Stimulated activated CD4-positive, alpha-beta T cell treated with anti-CD3 and anti-CD28 coated beads, Interleukin-15, amount 100 ng/mL, for 24 hours (primary cell): ENCODE measurements around the gene PLK4.
"Not testable (repeated sequence)": the region's sequence is repeated elsewhere in the genome, so short reads cannot be mapped to it uniquely, and the experiment has no call there.

Experiments used
- DNase-seq: peaks from one replicate; pipeline ENCODE4 v3.0.0-alpha.2; 2020

Gene PLK4

DNA sequence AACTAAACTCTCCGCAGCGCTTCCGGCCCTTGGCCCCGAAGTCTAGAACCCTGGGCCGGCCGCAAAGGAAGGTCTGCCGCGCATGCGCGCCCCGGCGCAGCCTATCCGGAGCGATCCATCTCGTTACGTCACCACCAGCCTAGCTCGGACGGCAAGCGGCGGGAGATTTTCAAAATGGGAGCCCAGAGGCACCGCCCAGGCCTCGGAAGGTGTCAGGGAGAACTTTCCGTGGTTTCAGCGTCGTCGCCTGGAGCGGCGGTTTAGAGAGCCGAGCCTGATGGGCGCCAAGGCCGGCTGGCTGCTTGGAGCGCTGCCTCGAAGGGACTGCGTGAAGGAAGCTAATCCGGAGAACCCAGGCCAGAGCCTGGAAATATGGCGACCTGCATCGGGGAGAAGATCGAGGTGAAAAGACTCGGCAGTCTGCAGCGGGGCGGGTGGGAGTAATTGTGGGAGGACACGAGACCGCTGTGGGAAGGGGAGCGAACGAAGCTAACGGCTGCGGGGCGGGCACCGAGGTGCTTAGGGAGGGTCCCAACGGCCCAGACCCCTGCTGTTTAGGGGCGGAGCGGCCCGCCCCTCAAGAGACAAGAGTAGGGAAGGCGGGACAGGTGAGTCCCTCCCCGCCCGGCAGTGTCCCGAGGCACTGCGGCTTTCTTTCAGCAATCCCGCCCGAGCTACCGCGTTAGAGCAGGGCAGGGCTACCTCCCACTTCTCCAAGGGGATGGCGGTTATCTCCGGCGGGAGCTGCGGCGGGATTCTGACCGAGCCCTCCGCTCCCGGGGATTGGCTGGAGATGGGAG is at the start of gene PLK4:
PLK4 (plus strand) TSS at position 131 of the 800 bp plus-strand sequence; CDS start at position 373, 242 bp downstream.
- DNase-seq = peak; percentile 96

DNA sequence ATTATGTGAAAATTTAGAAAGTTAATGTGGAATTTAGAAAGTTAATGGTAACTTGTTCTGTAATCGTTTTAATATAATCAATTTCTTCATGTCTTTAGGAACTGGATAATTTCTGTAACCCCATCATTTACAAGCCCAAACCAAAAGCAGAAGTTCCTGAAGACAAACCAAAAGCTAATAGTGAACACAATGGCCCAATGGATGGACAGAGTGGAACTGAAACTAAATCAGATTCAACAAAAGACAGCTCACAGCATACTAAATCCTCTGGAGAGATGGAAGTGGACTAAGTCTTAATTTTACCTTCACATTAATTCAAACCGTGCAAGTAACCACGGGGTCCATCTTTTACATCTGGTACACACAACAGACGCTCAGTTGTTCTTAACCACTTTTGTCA is 48.1 kb upstream of the PLK4 start:
- DNase-seq = no peak

DNA sequence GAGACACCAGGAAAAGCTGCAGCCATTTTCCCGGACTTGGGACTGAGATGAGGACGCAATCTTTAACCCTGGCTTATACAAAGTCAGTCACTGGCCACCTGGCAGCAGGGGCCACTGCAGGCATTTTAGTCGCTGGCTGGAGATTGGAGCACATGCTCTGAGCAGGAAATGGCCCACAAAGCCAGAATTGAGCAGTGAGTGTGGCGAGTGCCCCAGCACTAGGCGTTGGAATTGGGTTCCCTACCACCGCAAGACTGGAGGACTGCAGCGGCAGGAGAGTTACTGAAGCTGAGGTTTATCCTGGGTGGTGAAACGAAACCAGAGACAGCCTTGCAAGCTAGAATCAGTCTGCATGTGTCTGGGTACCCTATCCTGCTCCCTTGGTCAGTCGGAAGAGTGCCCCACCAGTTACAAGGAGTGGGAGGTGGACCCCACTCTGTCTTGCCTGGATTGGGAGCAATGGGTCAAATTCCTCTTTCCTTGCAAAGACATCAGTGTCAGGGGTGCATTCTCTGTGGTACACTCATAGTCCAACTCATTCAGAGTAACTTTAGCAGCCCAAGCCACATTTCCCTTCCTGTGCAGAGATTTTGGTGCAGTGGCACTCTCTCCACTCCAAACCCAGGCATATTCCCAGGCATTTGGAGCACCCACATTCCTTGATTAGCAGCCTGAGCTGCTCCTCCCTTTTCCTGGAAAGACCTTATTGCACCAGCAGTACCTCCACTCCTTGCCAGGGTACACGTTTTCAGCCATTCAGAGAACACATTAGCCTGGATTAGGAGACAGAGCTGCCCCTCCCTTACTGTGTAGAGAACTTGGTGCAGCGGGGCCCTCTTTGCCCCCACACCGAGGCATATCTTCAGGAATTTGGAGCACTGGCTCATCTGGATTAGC is 36.7 kb upstream of the PLK4 start:
- no peak for DNase-seq

DNA sequence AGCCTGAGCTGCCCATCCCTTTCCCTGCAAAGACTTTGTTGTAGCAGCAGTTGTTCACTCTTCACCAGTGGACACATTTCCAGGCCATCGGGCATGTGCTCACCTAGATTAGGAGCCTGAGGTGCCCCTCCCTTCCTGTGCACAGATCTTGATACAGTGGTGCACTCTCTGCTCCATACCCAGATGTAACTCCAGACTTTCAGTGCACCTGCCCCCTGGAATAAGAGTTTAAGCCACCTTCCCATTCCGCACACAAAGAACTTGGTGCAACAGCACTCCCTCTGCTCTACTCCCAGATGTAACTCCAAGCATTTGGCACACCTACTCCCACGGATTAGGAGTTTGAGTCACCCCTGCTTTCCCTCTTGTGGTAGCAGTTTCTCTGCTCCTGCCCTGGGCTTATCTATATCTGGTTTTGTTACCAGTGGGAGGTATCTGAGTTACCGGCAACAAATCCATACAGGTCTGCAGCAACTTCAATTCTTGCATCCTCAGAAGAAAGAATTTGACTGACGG is 36.0 kb upstream of the PLK4 start:
- no peak for DNase-seq

DNA sequence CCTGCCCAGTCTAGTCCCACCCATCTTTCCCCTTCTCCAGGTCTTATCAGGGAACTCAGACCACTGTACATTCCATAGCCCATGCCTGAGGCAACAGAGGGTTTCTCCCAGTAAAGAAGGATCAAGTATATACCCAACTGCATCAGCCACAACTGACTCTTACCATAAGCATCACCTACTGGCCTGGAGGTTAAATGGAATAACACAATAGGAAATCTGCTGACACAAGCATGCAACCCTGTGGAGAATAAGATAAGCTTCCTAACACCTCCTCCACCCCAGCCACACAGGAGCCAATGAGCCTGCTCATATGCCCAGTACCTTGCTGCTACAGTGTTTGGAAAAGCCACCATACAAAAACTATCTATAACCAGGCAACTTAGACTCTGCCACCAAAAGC is 34.6 kb upstream of the PLK4 start:
- no peak for DNase-seq

DNA sequence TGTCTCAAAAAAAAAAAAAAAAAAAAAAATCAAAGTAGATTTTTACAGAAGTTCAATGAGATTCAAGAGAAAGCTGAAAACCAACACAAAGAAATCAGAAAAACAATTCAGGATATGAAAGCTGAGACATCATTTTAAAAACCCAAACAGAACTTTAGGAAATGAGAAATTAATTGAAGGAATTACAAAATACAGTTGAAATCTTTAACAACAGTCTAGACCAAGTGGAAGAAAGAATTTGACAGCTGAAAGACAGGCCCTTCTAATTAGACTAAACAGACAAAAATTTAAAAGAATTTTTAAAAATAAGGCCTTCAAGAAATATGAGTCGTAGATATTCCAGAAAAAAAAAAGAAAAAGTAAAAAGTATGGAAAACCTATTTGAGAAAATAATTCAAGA is 33.9 kb upstream of the PLK4 start:
- DNase-seq = no peak

DNA sequence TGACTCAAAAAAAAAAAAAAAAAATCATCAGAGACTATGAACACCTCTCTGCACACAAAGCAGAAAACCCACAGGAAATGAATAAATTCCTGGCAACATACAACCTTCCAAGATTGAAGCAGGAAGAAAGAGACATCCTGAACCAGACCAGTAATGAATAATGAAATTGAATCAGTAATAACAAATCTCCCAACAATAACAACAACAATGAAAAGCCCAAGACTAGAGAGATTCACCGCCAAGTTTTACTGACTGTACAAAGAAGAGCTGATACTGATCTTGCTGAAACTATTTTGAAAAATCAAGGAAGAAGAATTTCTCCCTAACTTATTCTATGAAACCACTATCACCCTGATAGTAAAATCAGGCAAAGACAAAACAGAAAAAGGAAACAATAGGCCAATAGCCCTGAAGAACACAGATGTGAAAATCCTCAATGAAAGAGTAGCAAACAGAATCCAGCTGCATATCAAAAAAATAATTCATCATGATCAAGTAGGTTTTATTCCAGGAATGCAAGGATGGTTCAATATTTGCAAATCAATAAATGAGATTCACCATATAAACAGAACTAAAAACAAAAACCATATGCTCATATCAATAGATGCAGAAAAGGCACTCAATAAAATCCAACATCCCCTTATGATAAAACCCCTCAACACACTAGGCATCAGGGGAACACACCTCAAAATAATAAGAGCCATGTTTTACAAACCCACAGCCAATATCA is 31.0 kb upstream of the PLK4 start:
- no peak for DNase-seq

DNA sequence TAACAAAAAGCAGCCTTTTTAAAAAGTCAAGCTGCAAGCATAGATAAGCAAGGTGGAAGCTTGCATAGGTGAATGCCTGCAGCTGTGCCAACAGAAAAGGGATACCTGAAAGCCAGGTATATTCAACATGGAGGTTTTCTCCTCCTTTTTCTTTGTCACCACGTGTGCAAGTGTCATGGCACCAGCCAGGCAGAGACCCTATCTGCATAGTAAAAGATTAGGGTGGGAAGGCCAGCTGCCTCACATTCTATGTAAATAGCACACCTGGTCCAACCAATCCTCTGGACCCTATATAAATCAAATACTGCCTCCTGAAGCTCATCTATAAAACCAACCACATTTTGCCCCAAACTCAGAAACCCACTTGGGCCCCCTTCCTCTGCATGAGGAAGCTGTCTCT is 28.0 kb upstream of the PLK4 start:
- no peak for DNase-seq

DNA sequence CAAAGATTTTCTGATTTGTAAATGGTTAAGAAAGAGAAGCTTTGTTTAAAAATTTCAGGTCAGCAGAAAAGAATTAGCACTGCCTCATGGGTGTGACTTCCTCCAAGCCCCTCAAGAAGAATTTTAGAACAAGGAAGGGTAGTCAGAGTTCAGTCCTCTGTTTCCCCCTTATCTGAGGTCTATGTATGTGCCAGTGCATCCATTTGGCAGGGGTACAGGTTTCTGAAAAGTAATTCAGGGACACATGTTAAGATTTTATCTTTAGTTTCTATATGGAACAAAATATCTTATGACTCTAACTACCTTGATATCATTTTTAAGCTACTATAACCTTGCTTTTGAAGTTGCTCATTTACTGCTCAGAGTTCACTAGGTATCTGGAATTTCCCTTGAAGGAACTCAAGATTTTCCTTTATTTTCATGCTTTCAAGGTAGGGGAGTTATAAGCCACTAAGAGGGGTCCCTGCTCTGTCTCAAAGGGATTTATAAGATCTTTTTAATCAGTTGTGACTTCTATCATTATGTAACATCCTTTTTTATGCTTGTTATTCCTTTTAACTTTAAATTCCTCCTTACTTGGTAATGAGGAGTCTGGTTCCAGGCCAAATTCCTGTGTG is 24.4 kb upstream of the PLK4 start:
- no peak for DNase-seq

DNA sequence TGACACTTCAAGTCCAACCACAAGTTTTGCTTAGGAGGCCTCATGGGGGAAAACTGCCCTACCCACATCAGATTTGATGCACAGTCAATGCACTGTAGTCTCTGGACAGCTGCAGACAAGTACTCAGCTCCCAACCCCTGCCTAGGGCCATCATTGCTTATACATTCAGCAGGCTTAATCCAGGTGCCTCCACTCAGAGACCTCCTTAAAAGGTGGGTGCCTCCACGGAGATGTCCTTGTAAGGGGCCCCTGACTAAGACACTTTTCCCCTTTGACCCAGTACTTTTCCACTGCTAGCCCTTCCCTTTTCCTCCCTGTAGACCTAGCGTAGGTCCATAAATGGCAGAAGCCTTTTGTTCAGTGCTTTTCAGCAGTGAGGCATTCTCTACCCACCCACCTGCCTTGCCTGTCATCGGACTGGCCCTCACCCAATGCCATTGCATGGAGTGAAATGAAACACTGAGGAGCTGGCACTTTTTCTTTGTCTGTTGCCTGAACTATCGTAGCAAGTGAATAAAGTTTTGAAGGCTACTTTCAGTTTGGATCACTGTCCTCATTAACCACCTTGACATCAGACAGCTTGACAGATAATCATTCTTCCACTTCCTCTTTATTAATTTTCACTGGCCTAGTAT is 23.8 kb upstream of the PLK4 start:
- no peak for DNase-seq

DNA sequence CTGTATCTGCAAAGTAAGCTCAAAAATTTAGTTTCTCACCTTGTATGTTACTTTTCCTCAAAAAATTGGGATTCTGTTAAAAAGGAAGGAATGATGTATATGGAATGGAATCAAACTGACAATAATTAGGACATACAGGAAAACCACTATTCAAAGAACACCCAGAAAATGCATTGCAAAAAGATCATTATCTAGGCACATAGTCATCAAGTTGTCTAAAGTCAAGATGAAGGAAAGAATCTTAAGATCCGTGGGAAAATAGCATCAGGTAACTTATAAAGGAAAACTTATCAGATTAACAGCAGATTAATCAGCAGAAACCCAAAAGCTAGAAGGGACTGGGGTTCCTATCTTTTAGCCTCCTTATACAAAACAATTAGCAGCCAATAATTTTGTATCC is 23.1 kb upstream of the PLK4 start:
- no peak for DNase-seq

DNA sequence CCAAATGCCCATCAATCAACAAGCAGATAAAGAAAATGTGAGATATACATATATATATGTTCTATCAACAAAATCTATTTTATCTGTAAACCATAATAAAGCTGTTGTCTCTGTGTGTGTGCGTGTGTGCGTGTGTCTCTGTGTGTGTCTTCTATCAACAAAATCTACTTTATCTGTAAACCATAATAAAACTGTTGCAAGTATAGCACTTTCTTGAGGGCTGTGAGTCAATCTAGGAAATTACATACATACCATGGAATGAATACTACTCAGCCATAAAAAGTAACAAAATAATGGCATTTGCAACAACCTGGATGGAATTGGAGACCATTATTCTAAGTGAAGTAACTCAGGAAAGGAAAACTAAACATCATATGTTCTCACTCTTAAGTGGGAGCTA is 12.5 kb upstream of the PLK4 start:
- no peak for DNase-seq

DNA sequence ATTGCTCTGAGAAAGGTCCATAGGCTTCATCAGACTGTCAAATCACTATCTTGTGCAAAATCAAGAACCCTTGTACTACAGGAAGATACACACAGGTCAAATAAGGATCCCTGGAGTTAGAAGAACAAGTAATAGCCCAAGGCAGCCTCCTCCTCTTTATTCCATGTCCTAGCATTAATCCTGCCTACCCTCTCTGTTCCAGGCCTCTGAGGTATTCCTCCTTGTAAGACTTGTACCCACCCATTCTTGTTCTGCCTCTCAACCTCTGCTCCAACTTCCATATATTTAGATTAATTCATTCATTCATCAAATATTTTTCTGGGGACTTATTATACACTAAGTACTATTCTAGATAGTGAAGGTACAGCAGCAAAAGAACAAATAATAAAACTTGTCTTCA is 10.4 kb upstream of the PLK4 start:
- no peak for DNase-seq

DNA sequence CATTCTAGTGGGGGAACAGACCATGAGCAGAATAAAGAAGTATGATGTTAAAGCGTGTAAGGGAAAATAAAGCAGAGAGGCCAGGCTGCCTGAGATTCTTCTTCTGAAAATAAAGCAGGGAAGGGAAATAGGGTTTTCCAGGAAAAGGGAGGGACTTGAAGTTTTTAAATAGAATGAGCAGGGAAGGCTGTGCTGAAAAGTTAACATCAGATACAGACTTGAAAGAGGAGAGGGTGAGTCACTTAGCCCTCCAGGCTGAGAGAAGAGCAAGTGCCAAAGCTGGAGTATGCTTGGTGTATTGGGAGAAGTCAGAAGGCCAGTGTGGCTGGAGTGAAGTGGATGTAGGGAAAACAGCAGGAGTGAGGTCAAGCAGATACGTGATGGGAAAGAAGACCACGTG is 10.0 kb upstream of the PLK4 start:
- no peak for DNase-seq

DNA sequence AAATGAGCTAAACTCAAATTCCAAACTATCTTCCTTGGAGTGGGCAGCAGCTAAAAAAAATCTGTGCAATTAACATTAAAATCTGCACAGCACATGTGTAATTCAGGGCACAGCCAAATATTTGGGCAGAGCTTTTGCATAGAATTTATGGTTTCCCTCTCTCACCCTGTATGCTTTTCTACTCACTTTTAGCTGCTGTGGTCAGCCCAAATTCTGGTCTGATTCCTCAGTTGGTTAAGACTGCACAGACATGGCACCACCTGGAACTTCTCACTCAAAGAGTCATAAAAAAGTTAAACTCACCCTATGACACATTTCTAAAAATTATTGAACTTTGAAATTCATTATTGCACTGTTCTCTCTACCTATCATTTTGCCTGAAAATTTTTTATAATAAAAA is 4.9 kb upstream of the PLK4 start:
- no peak for DNase-seq

DNA sequence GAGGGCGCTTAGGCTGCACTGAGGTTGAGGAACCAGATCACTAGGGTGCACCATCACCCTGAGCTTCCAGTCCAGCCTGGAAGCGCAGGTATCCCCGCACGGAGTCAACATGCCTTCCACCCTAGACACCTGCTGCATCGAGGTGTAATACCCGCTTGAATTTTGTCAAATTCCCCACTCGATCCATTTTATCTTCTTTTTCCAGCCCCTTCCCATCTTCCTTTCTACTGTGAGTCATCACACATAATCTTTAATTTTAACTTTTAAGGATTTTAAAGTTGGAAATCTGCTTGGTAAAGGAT is 821 bp downstream of the PLK4 start:
- DNase-seq = no peak

DNA sequence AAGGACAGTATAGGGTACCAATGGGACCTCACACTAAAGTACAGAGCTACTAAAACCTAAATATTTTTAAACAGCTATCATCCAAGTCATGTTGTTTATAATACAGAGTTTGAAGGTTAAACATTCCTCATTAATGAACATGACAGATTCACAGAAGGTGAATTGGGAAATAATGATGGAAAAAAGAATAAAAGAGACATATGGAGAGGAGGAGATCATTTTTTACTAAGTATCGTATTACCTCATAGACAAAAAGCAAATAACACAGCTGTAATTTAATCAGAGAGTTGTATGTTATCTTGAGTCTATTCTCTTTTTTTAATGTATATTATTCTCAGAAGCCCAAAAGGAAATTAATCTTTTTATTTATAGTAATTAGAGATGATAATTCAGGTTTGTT is 7.9 kb downstream of the PLK4 start:
- DNase-seq = no peak

DNA sequence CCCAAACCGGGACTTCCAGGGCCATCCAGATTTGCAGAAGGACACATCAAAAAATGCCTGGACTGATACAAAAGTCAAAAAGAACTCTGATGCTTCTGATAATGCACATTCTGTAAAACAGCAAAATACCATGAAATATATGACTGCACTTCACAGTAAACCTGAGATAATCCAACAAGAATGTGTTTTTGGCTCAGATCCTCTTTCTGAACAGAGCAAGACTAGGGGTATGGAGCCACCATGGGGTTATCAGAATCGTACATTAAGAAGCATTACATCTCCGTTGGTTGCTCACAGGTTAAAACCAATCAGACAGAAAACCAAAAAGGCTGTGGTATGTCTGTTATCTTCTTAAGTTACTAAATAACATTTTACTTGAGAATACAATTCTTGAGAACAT is 9.2 kb downstream of the PLK4 start:
- DNase-seq = no peak

DNA sequence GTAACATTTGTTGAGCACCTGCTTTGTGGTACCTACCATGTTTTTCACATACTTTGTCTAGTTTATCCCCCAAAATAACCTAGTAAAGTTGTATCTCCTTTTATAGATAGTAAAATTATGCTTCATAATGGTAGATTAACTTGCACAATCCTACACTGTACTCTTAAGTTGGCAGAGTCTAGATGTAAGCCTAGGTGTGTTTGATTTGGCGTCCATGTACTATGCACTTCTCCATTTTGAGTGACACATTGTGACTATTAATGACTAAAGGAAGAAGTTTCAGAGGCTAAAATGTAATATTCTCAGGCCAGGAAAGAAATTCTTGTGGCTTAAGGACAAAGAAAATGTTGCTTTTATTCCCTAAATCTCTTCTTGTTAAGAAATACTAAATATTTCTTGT is 15.4 kb downstream of the PLK4 start:
- DNase-seq = no peak

DNA sequence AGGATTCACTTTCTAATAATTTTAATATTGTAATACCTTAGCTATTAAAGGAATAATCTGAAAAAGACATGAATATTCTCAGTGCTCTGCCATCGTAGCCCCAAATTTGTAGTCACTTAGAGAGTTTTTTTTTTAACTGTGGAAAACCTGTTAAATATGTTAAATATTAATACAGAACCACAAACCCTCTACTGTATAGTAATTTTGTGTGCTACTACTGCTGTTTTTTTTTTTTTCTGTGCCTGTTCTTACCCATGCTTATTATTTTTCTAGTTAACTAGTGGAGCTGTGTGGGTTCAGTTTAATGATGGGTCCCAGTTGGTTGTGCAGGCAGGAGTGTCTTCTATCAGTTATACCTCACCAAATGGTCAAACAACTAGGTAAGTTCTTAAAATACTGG is 15.8 kb downstream of the PLK4 start:
- no peak for DNase-seq

DNA sequence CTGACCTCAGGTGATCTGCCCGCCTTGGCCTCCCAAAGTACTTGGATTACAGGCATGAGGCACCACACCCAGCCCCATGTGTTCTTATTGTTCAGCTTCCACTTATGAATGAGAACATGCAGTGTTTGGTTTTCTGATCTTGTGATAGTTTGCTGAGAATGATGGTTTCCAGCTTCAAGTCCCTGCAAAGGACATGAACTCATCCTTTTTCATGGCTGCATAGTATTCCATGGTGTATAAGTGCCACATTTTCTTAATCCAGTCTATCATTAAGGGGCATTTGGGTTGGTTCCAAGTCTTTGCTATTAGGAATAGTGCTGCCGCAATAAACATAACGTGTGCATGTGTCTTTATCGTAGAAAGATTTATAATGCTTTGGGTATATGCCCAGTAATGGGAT is 19.0 kb downstream of the PLK4 start:
- not testable (repeated sequence) for DNase-seq

DNA sequence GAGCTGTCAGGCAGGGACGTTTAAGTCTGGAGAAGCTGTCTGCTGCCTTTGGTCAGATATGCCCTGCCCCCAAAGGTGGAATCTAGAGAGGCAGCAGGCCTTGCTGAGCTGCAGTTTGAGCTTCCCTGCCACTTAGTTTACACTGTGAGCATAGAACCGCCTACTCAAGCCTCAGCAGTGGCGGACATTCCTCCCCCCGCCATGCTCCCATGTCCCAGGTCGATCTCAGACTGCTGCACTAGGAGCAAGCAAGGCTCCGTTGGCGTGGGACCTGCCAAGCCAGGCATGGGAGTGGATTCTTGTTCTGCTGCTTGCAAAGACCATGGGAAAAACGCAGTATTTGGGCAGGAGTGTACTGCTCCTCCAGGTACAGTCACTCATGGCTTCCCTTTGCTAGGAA is 24.3 kb downstream of the PLK4 start:
- no peak for DNase-seq

DNA sequence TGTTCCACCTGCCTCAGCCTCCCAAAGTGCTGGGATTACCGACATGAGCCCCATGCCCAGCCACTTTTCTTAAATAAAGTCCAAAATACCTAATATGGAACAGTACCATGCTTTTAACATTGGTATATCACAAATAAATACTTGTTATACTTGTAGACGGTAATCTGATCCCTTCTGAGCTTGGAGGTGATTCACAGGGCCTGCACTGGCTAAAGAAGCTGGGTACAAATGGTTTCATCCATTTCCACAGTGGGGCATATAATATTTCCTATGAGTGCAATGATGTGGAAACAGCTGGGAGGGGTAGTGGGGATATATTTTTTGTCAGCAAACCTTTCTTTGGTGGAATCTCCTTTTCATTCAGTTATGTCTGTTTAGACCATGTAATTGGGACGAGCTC is 35.8 kb downstream of the PLK4 start:
- DNase-seq = no peak
